ENCODE data around the gene VPS39.

VPS39 gene

GRCh38 chr15:42199126-42199525, 9.0 kb downstream of the VPS39 start:
- DNase-seq (ENCODE audit: extremely low read depth in 1 of 2, low read depth in 1 of 2) = no peak

- no peak for DNase-seq (ENCODE audit: extremely low read depth in 1 of 2, low read depth in 1 of 2)
Measured at GRCh38 chr15:42198516-42198915, 9.6 kb downstream of the VPS39 start.

GRCh38 chr15:42194513-42194912, 13.6 kb downstream of the VPS39 start:
- DNase-seq (ENCODE audit: extremely low read depth in 1 of 2, low read depth in 1 of 2) = no peak

- DNase-seq (ENCODE audit: extremely low read depth in 1 of 2, low read depth in 1 of 2) = no peak
Measured at GRCh38 chr15:42193383-42193782, 14.7 kb downstream of the VPS39 start.

- DNase-seq (ENCODE audit: extremely low read depth in 1 of 2, low read depth in 1 of 2) = no peak
Measured at GRCh38 chr15:42191610-42192346, 16.3 kb downstream of the VPS39 start.

GRCh38 chr15:42190370-42190769, 17.7 kb downstream of the VPS39 start:
- no peak for DNase-seq (ENCODE audit: extremely low read depth in 1 of 2, low read depth in 1 of 2)

- no peak for DNase-seq (ENCODE audit: extremely low read depth in 1 of 2, low read depth in 1 of 2)
Measured at GRCh38 chr15:42185801-42186200, 22.3 kb downstream of the VPS39 start.

- DNase-seq (ENCODE audit: extremely low read depth in 1 of 2, low read depth in 1 of 2) = no peak
Measured at GRCh38 chr15:42184736-42185135, 23.4 kb downstream of the VPS39 start.

GRCh38 chr15:42184296-42184695, 23.8 kb downstream of the VPS39 start:
- DNase-seq (ENCODE audit: extremely low read depth in 1 of 2, low read depth in 1 of 2) = no peak

- no peak for DNase-seq (ENCODE audit: extremely low read depth in 1 of 2, low read depth in 1 of 2)
Measured at GRCh38 chr15:42182961-42183360, 25.1 kb downstream of the VPS39 start.

GRCh38 chr15:42182328-42182886, 25.7 kb downstream of the VPS39 start:
- DNase-seq (ENCODE audit: extremely low read depth in 1 of 2, low read depth in 1 of 2) = no peak

GRCh38 chr15:42178056-42178455, 30.0 kb downstream of the VPS39 start:
- DNase-seq (ENCODE audit: extremely low read depth in 1 of 2, low read depth in 1 of 2) = no peak

- DNase-seq (ENCODE audit: extremely low read depth in 1 of 2, low read depth in 1 of 2) = no peak
Measured at GRCh38 chr15:42175671-42176070, 32.4 kb downstream of the VPS39 start.

- no peak for DNase-seq (ENCODE audit: extremely low read depth in 1 of 2, low read depth in 1 of 2)
Measured at GRCh38 chr15:42172475-42172874, 35.6 kb downstream of the VPS39 start.

- DNase-seq (ENCODE audit: extremely low read depth in 1 of 2, low read depth in 1 of 2) = no peak
Measured at GRCh38 chr15:42171795-42172194, 36.3 kb downstream of the VPS39 start.

- no peak for DNase-seq (ENCODE audit: extremely low read depth in 1 of 2, low read depth in 1 of 2)
Measured at GRCh38 chr15:42171122-42171521, 37.0 kb downstream of the VPS39 start.

- DNase-seq (ENCODE audit: extremely low read depth in 1 of 2, low read depth in 1 of 2) = no peak
Measured at GRCh38 chr15:42166225-42166940, 41.7 kb downstream of the VPS39 start.

- DNase-seq (ENCODE audit: extremely low read depth in 1 of 2, low read depth in 1 of 2) = no peak
Measured at GRCh38 chr15:42165106-42165505, 43.0 kb downstream of the VPS39 start.

- no peak for DNase-seq (ENCODE audit: extremely low read depth in 1 of 2, low read depth in 1 of 2)
Measured at GRCh38 chr15:42163947-42164550, 44.1 kb downstream of the VPS39 start.

- DNase-seq (ENCODE audit: extremely low read depth in 1 of 2, low read depth in 1 of 2) = no peak
Measured at GRCh38 chr15:42163291-42163690, 44.8 kb downstream of the VPS39 start.

GRCh38 chr15:42160136-42160535, 48.0 kb downstream of the VPS39 start:
- no peak for DNase-seq (ENCODE audit: extremely low read depth in 1 of 2, low read depth in 1 of 2)

All from activated CD8-positive, alpha-beta memory T cell treated with anti-CD3 and anti-CD28 coated beads for 1 hour (primary cell).